ENCODE data around the gene ARHGAP24. TPM values are rescaled to one million over a fixed set of nuclear protein-coding genes. Genes with fewer than 3 reads are reported as not detected.

The ARHGAP24 gene
- total RNA-seq, 4 donors from 2014 or later, result 17.8 to 65.2 (median 27.2) TPM

GRCh38 chr4:85865256-85865655 lies 390.3 kb downstream of the ARHGAP24 start:
- no peaks in the 10 kb centered on the region for H3K9me3 ChIP-seq
- no peaks in the 10 kb centered on the region for H3K36me3 ChIP-seq
- H3K4me1 ChIP-seq, result no peaks in the 10 kb centered on the region
- no peak overlapping the region for H3K4me3 ChIP-seq
- TF ChIP-seq EP300 (IDR thresholded peaks at IDR 0.05) (no peak), POLR2A (IDR thresholded peaks at IDR 0.05) (no peak), POLR2AphosphoS5 (IDR thresholded peaks at IDR 0.05) (no peak)
- TF ChIP-seq, protein P1, sequence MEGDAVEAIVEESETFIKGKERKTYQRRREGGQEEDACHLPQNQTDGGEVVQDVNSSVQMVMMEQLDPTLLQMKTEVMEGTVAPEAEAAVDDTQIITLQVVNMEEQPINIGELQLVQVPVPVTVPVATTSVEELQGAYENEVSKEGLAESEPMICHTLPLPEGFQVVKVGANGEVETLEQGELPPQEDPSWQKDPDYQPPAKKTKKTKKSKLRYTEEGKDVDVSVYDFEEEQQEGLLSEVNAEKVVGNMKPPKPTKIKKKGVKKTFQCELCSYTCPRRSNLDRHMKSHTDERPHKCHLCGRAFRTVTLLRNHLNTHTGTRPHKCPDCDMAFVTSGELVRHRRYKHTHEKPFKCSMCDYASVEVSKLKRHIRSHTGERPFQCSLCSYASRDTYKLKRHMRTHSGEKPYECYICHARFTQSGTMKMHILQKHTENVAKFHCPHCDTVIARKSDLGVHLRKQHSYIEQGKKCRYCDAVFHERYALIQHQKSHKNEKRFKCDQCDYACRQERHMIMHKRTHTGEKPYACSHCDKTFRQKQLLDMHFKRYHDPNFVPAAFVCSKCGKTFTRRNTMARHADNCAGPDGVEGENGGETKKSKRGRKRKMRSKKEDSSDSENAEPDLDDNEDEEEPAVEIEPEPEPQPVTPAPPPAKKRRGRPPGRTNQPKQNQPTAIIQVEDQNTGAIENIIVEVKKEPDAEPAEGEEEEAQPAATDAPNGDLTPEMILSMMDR (IDR thresholded peaks at IDR 0.05), result no peak
- H3K27me3 ChIP-seq, result no peaks in the 10 kb centered on the region
- H3K27ac ChIP-seq, result no peak overlapping the region
- no peak for DNase-seq (ENCODE audit: low spot score in 2 of 2)

GRCh38 chr4:85866508-85866907 lies 391.6 kb downstream of the ARHGAP24 start:
- 83% methylated on average over 1 of the region's 1 CpG for WGBS
- Histone ChIP-seq H3K9me3 (no peaks in the 10 kb centered on the region), H3K36me3 (no peaks in the 10 kb centered on the region), H3K4me3 (no peak overlapping the region), H3K4me1 (no peaks in the 10 kb centered on the region), H3K27me3 (no peaks in the 10 kb centered on the region), H3K27ac (no peak overlapping the region)
- no peak for DNase-seq (ENCODE audit: low spot score in 2 of 2)
- TF ChIP-seq EP300 (IDR thresholded peaks at IDR 0.05) (no peak), POLR2A (IDR thresholded peaks at IDR 0.05) (no peak), POLR2AphosphoS5 (IDR thresholded peaks at IDR 0.05) (no peak)
- TF ChIP-seq, protein P1 (IDR thresholded peaks at IDR 0.05), result no peak

GRCh38 chr4:85867271-85867670 lies 392.3 kb downstream of the ARHGAP24 start:
- Histone ChIP-seq H3K9me3 (no peaks in the 10 kb centered on the region), H3K27me3 (no peaks in the 10 kb centered on the region), H3K4me3 (no peak overlapping the region), H3K4me1 (no peaks in the 10 kb centered on the region), H3K27ac (no peak overlapping the region), H3K36me3 (no peaks in the 10 kb centered on the region)
- no peak for TF ChIP-seq EP300 (IDR thresholded peaks at IDR 0.05)
- TF ChIP-seq, protein P1 (IDR thresholded peaks at IDR 0.05), result no peak
- TF ChIP-seq POLR2AphosphoS5 (IDR thresholded peaks at IDR 0.05), result no peak
- no peak for TF ChIP-seq POLR2A (IDR thresholded peaks at IDR 0.05)
- DNase-seq (ENCODE audit: low spot score in 2 of 2), result no peak
- 77% methylated on average over 1 of the region's 1 CpG for WGBS

DNA sequence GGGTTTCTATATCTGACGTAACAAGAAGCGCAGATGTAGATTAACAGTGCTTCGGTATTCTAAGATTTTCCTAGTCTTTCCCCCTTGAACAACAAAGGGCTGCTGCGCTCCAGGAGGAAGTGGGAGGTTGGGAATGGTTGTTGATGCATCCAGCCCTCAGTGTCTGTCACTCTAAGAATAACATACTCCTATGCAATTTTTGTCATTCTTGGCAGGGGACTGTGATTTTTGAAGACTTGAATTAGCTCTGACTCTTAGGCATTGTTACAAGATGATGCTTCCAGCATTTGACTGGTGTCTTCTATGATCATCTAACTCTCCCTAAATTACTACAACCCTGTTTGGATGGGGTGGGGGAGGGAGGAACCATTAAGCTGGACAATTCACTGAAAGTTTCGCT lies 394.2 kb downstream of the ARHGAP24 start:
- WGBS, result 68% methylated on average over 5 of the region's 5 CpGs
- no peak overlapping the region for H3K4me3 ChIP-seq
- no peak overlapping the region for H3K27ac ChIP-seq
- TF ChIP-seq POLR2AphosphoS5 (IDR thresholded peaks at IDR 0.05), result no peak
- no peak for TF ChIP-seq EP300 (IDR thresholded peaks at IDR 0.05)
- TF ChIP-seq, protein P1 (IDR thresholded peaks at IDR 0.05), result no peak
- no peak for TF ChIP-seq POLR2A (IDR thresholded peaks at IDR 0.05)
- no peaks in the 10 kb centered on the region for H3K4me1 ChIP-seq
- H3K9me3 ChIP-seq, result no peaks in the 10 kb centered on the region
- no peaks in the 10 kb centered on the region for H3K27me3 ChIP-seq
- DNase-seq (ENCODE audit: low spot score in 2 of 2), result no peak
- H3K36me3 ChIP-seq, result no peaks in the 10 kb centered on the region

- no peaks in the 10 kb centered on the region for H3K4me1 ChIP-seq
- H3K27ac ChIP-seq, result no peak overlapping the region
- H3K4me3 ChIP-seq, result no peak overlapping the region
- 96% methylated on average over 2 of the region's 2 CpGs for WGBS
- no peaks in the 10 kb centered on the region for H3K27me3 ChIP-seq
- no peaks in the 10 kb centered on the region for H3K9me3 ChIP-seq
- H3K36me3 ChIP-seq, result no peaks in the 10 kb centered on the region
- TF ChIP-seq POLR2A (IDR thresholded peaks at IDR 0.05), result no peak
- no peak for TF ChIP-seq EP300 (IDR thresholded peaks at IDR 0.05)
- TF ChIP-seq, protein P1 (IDR thresholded peaks at IDR 0.05), result no peak
- no peak for TF ChIP-seq POLR2AphosphoS5 (IDR thresholded peaks at IDR 0.05)
- DNase-seq (ENCODE audit: low spot score in 2 of 2), result no peak
Observed at GRCh38 chr4:85870298-85871083, 395.5 kb downstream of the ARHGAP24 start.
